NCI-H446 treated with DMSO at 0.1 percent for 48 hours (cell line): ENCODE data around the gene SNURF.
"Not testable (repeated sequence)": the region's sequence is repeated elsewhere in the genome, so short reads cannot be mapped to it uniquely, and the experiment has no call there.

Source experiments
- DNase-seq: peaks from one replicate; lab custom pipeline; 2025; lab: John Stamatoyannopoulos, UW

Gene SNURF

DNA sequence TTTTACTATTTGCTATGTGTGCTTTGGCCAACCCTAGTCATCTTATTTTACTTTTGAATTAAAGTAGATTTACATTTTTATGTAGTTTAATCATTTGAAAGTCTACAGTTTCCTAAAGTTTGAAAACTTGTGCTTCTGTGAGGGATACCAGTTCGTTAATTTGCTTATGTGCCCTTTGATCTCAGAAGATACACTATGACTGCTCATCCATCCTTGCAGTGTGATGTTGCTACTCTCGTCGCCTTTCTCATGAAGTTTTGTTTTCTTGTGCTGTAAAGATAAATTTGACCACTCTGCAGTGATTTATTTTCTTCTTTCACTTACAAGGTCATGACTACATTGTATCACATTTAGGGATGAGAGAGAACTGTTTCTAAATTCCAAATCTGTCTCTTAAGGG lies 16.3 kb downstream of the SNURF start:
- no peak for DNase-seq

DNA sequence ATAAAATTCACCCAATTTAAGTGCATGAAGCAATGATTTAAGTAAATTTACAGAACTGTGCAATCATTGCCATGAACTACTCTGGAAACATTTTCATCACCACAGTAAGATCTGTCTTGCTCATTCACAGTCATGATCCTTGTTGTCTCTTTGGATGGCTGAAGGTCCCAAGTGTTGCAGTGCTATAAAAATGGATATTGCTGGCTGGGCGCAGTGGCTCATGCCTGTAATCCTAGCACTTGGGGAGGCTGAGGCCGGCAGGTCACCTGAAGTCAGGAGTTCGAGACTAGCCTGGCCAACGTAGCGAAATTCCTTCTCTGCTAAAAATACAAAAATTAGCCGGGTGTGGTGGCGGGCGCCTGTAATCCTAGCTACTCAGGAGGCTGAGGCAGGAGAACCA lies 17.0 kb downstream of the SNURF start:
- no peak for DNase-seq

DNA sequence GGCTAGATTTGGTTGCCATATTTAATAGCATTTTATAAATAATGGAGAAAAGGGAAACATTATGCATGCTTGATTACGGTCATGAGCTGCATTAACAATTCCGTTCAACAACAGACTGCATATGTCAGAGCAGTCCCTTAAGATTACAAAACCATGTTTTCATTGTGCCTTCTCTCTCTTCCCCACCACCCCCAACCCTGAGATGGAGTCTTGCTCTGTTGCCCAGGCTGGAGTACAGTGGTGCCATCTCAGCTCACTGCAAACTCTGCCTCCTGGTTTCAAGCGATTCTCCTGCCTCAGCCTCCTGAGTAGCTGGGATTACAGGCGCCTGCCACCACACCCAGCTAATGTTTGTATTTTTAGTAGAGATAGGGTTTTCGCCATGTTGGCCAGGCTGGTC lies 17.9 kb downstream of the SNURF start:
- not testable (repeated sequence) for DNase-seq

DNA sequence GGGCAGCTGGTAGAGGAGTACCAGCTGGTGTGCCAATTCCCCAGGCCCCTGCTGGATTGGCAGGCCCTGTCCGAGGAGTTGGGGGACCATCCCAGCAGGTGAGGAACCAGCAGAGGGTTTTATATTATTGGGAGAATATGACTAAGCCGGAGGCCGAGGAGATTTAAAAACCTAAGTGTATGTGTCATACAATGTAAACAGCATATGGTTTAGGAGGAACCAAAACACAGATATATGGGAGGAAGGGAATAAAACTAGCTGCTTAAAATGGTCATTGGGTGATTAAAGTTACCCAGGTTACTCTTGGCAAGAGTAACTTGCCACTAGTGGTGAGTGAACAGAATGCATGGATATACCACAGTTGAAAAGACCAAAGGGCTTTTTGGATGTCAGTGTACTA lies 22.1 kb downstream of the SNURF start:
- no peak for DNase-seq

DNA sequence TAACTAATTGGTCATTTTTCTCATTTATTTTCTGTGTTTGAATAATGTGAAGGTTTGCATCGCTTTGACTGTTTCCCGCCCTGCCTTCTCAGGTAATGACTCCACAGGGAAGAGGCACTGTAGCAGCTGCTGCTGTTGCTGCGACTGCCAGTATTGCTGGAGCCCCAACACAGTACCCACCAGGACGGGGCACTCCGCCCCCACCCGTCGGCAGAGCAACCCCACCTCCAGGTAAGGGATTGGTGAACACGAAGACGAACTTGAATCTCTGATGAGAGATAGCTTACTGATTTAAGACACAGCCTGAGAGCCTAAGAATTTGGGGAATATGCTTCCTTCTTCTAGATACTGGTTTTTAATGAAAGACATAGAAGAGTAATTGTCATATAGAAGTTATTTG lies 22.9 kb downstream of the SNURF start:
- DNase-seq = no peak

DNA sequence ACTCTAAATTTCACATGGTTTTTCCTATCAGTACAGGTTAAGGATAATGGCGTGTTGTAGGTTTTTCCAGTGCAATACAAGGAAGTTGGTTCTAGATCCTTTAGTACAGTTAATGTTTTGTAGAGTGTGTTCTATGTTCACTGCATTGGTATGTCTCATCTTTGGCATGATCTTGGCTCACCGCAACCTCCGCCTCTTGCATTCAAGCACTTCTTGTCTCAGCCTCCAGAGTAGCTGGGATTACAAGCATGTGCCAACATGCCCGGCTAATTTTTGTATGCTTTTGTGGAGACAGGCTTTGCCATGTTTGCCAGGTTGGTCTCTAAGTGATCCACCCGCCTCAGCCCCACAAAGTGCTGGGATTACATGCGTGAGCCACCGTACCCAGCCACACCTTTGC lies 30.4 kb downstream of the SNURF start:
- no peak for DNase-seq

DNA sequence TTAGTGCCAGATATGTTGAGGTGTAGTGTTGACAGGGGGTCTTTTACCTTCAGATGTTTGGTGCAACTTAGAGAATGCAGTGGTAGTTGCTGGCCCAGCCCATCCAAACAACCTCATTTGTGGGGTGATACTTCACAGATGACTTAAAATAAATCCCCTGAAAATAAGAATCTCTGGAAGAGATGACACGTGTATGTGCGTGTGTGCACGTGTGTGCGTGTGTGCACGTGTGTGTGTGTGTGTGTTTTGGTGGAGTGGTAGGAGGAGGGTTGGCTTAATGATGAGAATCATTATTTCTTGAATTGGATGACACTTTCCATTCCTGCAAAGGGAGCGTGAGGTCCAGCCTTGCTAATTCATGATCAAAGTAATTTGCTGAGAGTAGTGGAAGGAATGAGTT lies 31.9 kb downstream of the SNURF start:
- DNase-seq = no peak
